DND-41 (cell line): ENCODE results near the gene GRPEL1.

ENCODE experiments used
- EZH2 ChIP-seq: IDR thresholded peaks from 3 replicates; pipeline ENCODE4 v1.6.1; 2012; ENCODE audit warnings: borderline replicate concordance, low read depth, mild to moderate bottlenecking, moderate library complexity, low read length, inconsistent platforms; ENCODE audit not compliant: severe bottlenecking
- TF ChIP-seq, protein P1 (sequence below): IDR thresholded peaks from 2 replicates; pipeline ENCODE4 v1.5.1; 2012; ENCODE audit warnings: borderline replicate concordance, low read length, moderate library complexity, mild to moderate bottlenecking; ENCODE audit not compliant: poor library complexity, severe bottlenecking; ENCODE audit errors: extremely low read depth

- TF ChIP-seq, protein P1, sequence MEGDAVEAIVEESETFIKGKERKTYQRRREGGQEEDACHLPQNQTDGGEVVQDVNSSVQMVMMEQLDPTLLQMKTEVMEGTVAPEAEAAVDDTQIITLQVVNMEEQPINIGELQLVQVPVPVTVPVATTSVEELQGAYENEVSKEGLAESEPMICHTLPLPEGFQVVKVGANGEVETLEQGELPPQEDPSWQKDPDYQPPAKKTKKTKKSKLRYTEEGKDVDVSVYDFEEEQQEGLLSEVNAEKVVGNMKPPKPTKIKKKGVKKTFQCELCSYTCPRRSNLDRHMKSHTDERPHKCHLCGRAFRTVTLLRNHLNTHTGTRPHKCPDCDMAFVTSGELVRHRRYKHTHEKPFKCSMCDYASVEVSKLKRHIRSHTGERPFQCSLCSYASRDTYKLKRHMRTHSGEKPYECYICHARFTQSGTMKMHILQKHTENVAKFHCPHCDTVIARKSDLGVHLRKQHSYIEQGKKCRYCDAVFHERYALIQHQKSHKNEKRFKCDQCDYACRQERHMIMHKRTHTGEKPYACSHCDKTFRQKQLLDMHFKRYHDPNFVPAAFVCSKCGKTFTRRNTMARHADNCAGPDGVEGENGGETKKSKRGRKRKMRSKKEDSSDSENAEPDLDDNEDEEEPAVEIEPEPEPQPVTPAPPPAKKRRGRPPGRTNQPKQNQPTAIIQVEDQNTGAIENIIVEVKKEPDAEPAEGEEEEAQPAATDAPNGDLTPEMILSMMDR, result no peak
- TF ChIP-seq EZH2, result no peak
These were observed 48.5 kb downstream of the GRPEL1 start for GRCh38 chr4:7019367-7019766.
